CD4-positive, alpha-beta memory T cell (primary cell): ENCODE results near the gene DUS4L. TPM values are rescaled to one million over a fixed set of nuclear protein-coding genes. Genes with fewer than 3 reads are reported as not detected.

Source experiments
- CTCF ChIA-PET: fragments of 350-600 bp; sonication (Branson Sonifier 250); formaldehyde crosslinking; loops from one replicate; lab custom pipeline; 2021; ENCODE audit warnings: inconsistent platforms; ENCODE audit not compliant: partially characterized antibody; lab: Charles Lee
- POLR2A ChIA-PET: fragments of 350-600 bp; sonication (Branson Sonifier 250); formaldehyde crosslinking; loops from one replicate; lab custom pipeline; 2021; ENCODE audit not compliant: partially characterized antibody; lab: Charles Lee
- DNase-seq, 5 donors: peaks; one replicate each; pipeline versions ENCODE4 v3.0.0 to v3.0.0-alpha.2; 2020 to 2022; ENCODE audit warnings: mixed read lengths in 1 of 5
- H3K27ac ChIP-seq: one replicate; pipeline ENCODE4 v1.7.0; 2013; ENCODE audit warnings: low read depth, low read length
- H3K27me3 ChIP-seq: 2 replicates; pipeline ENCODE4 v1.7.0; 2013; ENCODE audit warnings: mild to moderate bottlenecking, low read length, moderate library complexity; ENCODE audit not compliant: insufficient read depth
- H3K36me3 ChIP-seq: 2 replicates; pipeline ENCODE4 v1.7.0; 2013; ENCODE audit warnings: mild to moderate bottlenecking, low read length, moderate library complexity; ENCODE audit not compliant: insufficient read depth
- H3K4me1 ChIP-seq: 2 replicates; pipeline ENCODE4 v1.7.0; 2013; ENCODE audit warnings: mild to moderate bottlenecking, low read length, moderate library complexity; ENCODE audit not compliant: insufficient read depth
- H3K4me3 ChIP-seq, 2 donors: one replicate each; pipeline ENCODE4 v1.7.0; 2013; ENCODE audit warnings: low read length in 2 of 2, mild to moderate bottlenecking in 1 of 2
- H3K9me3 ChIP-seq, 2 donors: one replicate each; pipeline ENCODE4 v1.7.0; 2013; ENCODE audit warnings: low read length in 2 of 2, control low read depth in 1 of 2; ENCODE audit not compliant: control insufficient read depth in 1 of 2
- H3K27ac Mint-ChIP-seq, 7 donors: one replicate each; pipeline ENCODE4 v1.8.0; 2020 to 2021; ENCODE audit warnings: mixed read lengths in 7 of 7, mild to moderate bottlenecking in 6 of 7, inconsistent platforms in 3 of 7, moderate library complexity in 3 of 7
- H3K27me3 Mint-ChIP-seq, 2 donors: one replicate each; pipeline ENCODE4 v1.8.0; 2020 to 2021; ENCODE audit warnings: mixed read lengths in 2 of 2
- H3K36me3 Mint-ChIP-seq, 2 donors: one replicate each; pipeline ENCODE4 v1.8.0; 2020 to 2021; ENCODE audit warnings: mixed read lengths in 2 of 2, inconsistent platforms in 1 of 2, mild to moderate bottlenecking in 1 of 2
- H3K4me1 Mint-ChIP-seq, 4 donors: one replicate each; pipeline ENCODE4 v1.8.0; 2020 to 2021; ENCODE audit warnings: mixed read lengths in 4 of 4, mild to moderate bottlenecking in 1 of 4
- H3K4me3 Mint-ChIP-seq, 8 donors: one replicate each; pipeline ENCODE4 v1.8.0; 2020 to 2021; ENCODE audit warnings: mixed read lengths in 8 of 8, mild to moderate bottlenecking in 7 of 8, moderate library complexity in 6 of 8, inconsistent platforms in 3 of 8
- H3K9me3 Mint-ChIP-seq, 8 donors: one replicate each; pipeline ENCODE4 v1.8.0; 2020 to 2021; ENCODE audit warnings: mixed read lengths in 8 of 8, mild to moderate bottlenecking in 5 of 8, inconsistent platforms in 3 of 8, moderate library complexity in 1 of 8
- intact Hi-C: fragments of 100-400 bp; cut with micrococcal nuclease; formaldehyde crosslinking; loops from one replicate; pipeline ENCODE4 v1.15.1; 2023
- polyA plus RNA-seq, 2 donors: library from polyadenylated mRNA; unstranded; fragments of 300-500 nt; fragmentation: Illumina TruSeq; gene quantifications; one replicate each; pipeline ENCODE4 v1.2.3, GENCODE V29; 2021
- total RNA-seq, 2 experiments: library from RNA; stranded (reverse); gene quantifications; one replicate each; pipeline ENCODE4 v1.2.3, GENCODE V29; 2021

DUS4L gene
- total and polyA plus RNA-seq, 4 experiments from 2014 or later = 4.6 to 11.3 (median 7.9) TPM

- ChIA-PET POLR2A (interaction anchor here (0.6 to 0.7 kb wide), 2 partner anchors 35 to 431 kb away, joined by 3 read pairs; partner anchors contain the start of genes COG5 and DUS4L), CTCF (interaction anchor here (1.1 kb wide), 1 partner anchor 126 kb away, joined by 3 read pairs; no protein-coding TSS in a partner anchor)
- intact Hi-C loops = no loop called here
- Mint-ChIP-seq H3K27ac (no peak overlapping the region), H3K27me3 (no peaks in the 10 kb centered on the region), H3K9me3 (no peaks in the 10 kb centered on the region), H3K4me3 (no peak overlapping the region), H3K4me1 (no peaks in the 10 kb centered on the region), H3K36me3 (peaks cover 16 to 25% of the 10 kb centered on the region in 2 donors)
- no peaks in the 10 kb centered on the region for H3K27me3 ChIP-seq
- DNase-seq = no peak
- H3K36me3 ChIP-seq = no peaks in the 10 kb centered on the region
- H3K9me3 ChIP-seq = no peaks in the 10 kb centered on the region
- H3K4me1 ChIP-seq = no peaks in the 10 kb centered on the region
- H3K27ac ChIP-seq = no peak overlapping the region
- no peak overlapping the region for H3K4me3 ChIP-seq
These were observed 35.5 kb downstream of the DUS4L start for GRCh38 chr7:107599262-107599661.

GRCh38 chr7:107600816-107601215 lies 37.0 kb downstream of the DUS4L start:
- Mint-ChIP-seq H3K9me3 (no peaks in the 10 kb centered on the region), H3K4me3 (no peak overlapping the region), H3K27ac (no peak overlapping the region), H3K27me3 (no peaks in the 10 kb centered on the region), H3K36me3 (peaks cover 5 to 24% of the 10 kb centered on the region in 2 donors), H3K4me1 (no peaks in the 10 kb centered on the region)
- POLR2A ChIA-PET = no interaction called here
- intact Hi-C loops = no loop called here
- H3K4me3 ChIP-seq = no peak overlapping the region
- no peaks in the 10 kb centered on the region for H3K36me3 ChIP-seq
- H3K27me3 ChIP-seq = no peaks in the 10 kb centered on the region
- H3K27ac ChIP-seq = no peak overlapping the region
- no peaks in the 10 kb centered on the region for H3K4me1 ChIP-seq
- H3K9me3 ChIP-seq = no peaks in the 10 kb centered on the region
- DNase-seq = no peak
- CTCF ChIA-PET = no interaction called here

GRCh38 chr7:107605218-107605815 lies 41.5 kb downstream of the DUS4L start:
- POLR2A ChIA-PET = interaction anchor here (0.9 kb wide), 1 partner anchor 50 kb away, joined by 3 read pairs; no protein-coding TSS in a partner anchor

GRCh38 chr7:107606303-107606702 lies 42.5 kb downstream of the DUS4L start:
- no peak overlapping the region for H3K4me3 ChIP-seq
- Mint-ChIP-seq H3K9me3 (no peaks in the 10 kb centered on the region), H3K4me3 (no peak overlapping the region), H3K36me3 (peaks cover 17 to 21% of the 10 kb centered on the region in 2 donors), H3K27ac (no peak overlapping the region), H3K27me3 (no peaks in the 10 kb centered on the region), H3K4me1 (no peaks in the 10 kb centered on the region)
- no peak for DNase-seq
- POLR2A ChIA-PET = no interaction called here
- H3K4me1 ChIP-seq = no peaks in the 10 kb centered on the region
- no peaks in the 10 kb centered on the region for H3K27me3 ChIP-seq
- no peaks in the 10 kb centered on the region for H3K36me3 ChIP-seq
- no peak overlapping the region for H3K27ac ChIP-seq
- intact Hi-C loops = no loop called here
- CTCF ChIA-PET = no interaction called here
- no peaks in the 10 kb centered on the region for H3K9me3 ChIP-seq

More at GRCh38 chr7:107605218-107605815, 41.5 kb downstream of the DUS4L start:
- H3K36me3 Mint-ChIP-seq = peaks cover 20 to 21% of the 10 kb centered on the region in 2 donors
- H3K4me1 Mint-ChIP-seq = no peaks in the 10 kb centered on the region
- intact Hi-C loops = no loop called here
- Histone ChIP-seq H3K4me3 (no peak overlapping the region), H3K36me3 (no peaks in the 10 kb centered on the region), H3K27ac (no peak overlapping the region), H3K4me1 (no peaks in the 10 kb centered on the region), H3K27me3 (no peaks in the 10 kb centered on the region), H3K9me3 (no peaks in the 10 kb centered on the region)
- no peaks in the 10 kb centered on the region for H3K27me3 Mint-ChIP-seq
- H3K9me3 Mint-ChIP-seq = no peaks in the 10 kb centered on the region
- DNase-seq = no peak
- no peak overlapping the region for H3K4me3 Mint-ChIP-seq
- CTCF ChIA-PET = no interaction called here
- H3K27ac Mint-ChIP-seq = peak overlapping the region in 2 of 7 donors; percentile 1 to 19

- no peaks in the 10 kb centered on the region for H3K4me1 Mint-ChIP-seq
- Histone ChIP-seq H3K27ac (no peak overlapping the region), H3K27me3 (no peaks in the 10 kb centered on the region), H3K4me3 (no peak overlapping the region), H3K36me3 (peaks cover 3% of the 10 kb centered on the region), H3K9me3 (no peaks in the 10 kb centered on the region), H3K4me1 (no peaks in the 10 kb centered on the region)
- peaks cover 24 to 38% of the 10 kb centered on the region in 2 donors for H3K36me3 Mint-ChIP-seq
- CTCF ChIA-PET = no interaction called here
- H3K27ac Mint-ChIP-seq = no peak overlapping the region
- no peak overlapping the region for H3K4me3 Mint-ChIP-seq
- no peaks in the 10 kb centered on the region for H3K27me3 Mint-ChIP-seq
- intact Hi-C loops = no loop called here
- no peaks in the 10 kb centered on the region for H3K9me3 Mint-ChIP-seq
- POLR2A ChIA-PET = no interaction called here
- no peak for DNase-seq
These were observed 46.1 kb downstream of the DUS4L start for GRCh38 chr7:107609811-107610261.

- Histone ChIP-seq H3K36me3 (peaks cover 3% of the 10 kb centered on the region), H3K4me3 (no peak overlapping the region), H3K9me3 (no peaks in the 10 kb centered on the region), H3K4me1 (no peaks in the 10 kb centered on the region), H3K27ac (no peak overlapping the region), H3K27me3 (no peaks in the 10 kb centered on the region)
- POLR2A ChIA-PET = no interaction called here
- Mint-ChIP-seq H3K4me1 (no peaks in the 10 kb centered on the region), H3K36me3 (peaks cover 25 to 41% of the 10 kb centered on the region in 2 donors), H3K27me3 (no peaks in the 10 kb centered on the region), H3K27ac (no peak overlapping the region), H3K9me3 (no peaks in the 10 kb centered on the region), H3K4me3 (no peak overlapping the region)
- DNase-seq = no peak
- intact Hi-C loops = no loop called here
- CTCF ChIA-PET = no interaction called here
These were observed 46.6 kb downstream of the DUS4L start for GRCh38 chr7:107610323-107610722.

- ChIA-PET CTCF (no interaction called here), POLR2A (no interaction called here)
- no peak for DNase-seq
- Histone ChIP-seq H3K27ac (no peak overlapping the region), H3K4me3 (no peak overlapping the region), H3K4me1 (no peaks in the 10 kb centered on the region), H3K9me3 (no peaks in the 10 kb centered on the region), H3K36me3 (peaks cover 3% of the 10 kb centered on the region), H3K27me3 (no peaks in the 10 kb centered on the region)
- Mint-ChIP-seq H3K36me3 (peaks cover 30 to 49% of the 10 kb centered on the region in 2 donors), H3K9me3 (no peaks in the 10 kb centered on the region), H3K27ac (no peak overlapping the region), H3K4me3 (no peak overlapping the region), H3K4me1 (no peaks in the 10 kb centered on the region), H3K27me3 (no peaks in the 10 kb centered on the region)
- intact Hi-C loops = no loop called here
These were observed 49.7 kb downstream of the DUS4L start for GRCh38 chr7:107613439-107613838.
